OCI-LY3 (cell line): ENCODE measurements around the gene CTNND2.

Source experiments
- EZH2phosphoT487 ChIP-seq: fragments of 200-600 bp; shearing (Covaris generic); IDR thresholded peaks from 2 replicates; pipeline ENCODE4 v1.6.1; 2018; ENCODE audit warnings: antibody characterized with exemption, mixed run types, low read depth
- TF ChIP-seq, protein P1 (sequence below): fragments of 200-600, 300-600 bp; sonication (generic); IDR thresholded peaks from 2 replicates; pipeline ENCODE4 v1.5.1; 2014; ENCODE audit warnings: antibody characterized with exemption, low read length, low read depth

DNA sequence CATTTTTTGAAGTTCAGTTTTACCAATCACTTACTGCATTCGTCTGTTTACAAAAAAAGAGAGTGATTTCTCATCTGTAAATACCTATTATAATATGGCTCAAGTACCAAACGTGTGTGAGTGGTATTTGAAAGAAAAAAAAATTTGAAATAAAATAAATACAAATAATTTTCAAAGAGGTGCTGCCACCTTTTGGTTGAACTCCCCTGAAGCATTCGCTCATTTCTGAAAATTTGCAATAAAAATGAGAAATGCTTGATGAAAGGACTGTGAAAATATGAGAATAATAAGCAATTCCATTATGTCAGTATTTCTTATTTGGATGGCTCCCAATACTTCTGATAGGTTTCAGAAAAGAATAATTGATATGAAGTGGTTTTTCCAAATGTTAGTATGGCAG is 409.9 kb downstream of the CTNND2 start:
- TF ChIP-seq EZH2phosphoT487 = no peak
- TF ChIP-seq, protein P1, sequence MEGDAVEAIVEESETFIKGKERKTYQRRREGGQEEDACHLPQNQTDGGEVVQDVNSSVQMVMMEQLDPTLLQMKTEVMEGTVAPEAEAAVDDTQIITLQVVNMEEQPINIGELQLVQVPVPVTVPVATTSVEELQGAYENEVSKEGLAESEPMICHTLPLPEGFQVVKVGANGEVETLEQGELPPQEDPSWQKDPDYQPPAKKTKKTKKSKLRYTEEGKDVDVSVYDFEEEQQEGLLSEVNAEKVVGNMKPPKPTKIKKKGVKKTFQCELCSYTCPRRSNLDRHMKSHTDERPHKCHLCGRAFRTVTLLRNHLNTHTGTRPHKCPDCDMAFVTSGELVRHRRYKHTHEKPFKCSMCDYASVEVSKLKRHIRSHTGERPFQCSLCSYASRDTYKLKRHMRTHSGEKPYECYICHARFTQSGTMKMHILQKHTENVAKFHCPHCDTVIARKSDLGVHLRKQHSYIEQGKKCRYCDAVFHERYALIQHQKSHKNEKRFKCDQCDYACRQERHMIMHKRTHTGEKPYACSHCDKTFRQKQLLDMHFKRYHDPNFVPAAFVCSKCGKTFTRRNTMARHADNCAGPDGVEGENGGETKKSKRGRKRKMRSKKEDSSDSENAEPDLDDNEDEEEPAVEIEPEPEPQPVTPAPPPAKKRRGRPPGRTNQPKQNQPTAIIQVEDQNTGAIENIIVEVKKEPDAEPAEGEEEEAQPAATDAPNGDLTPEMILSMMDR = peak; percentile 35; the same call in 1 of the 2 replicates
